SK-N-SH treated with all-trans-retinoic acid at 6 μM for 48 hours (cell line): Measurements from ENCODE around the gene ACOX3.

Experiments used
- ARNTL ChIP-seq: fragments of 450-650 bp; formaldehyde crosslinking; IDR thresholded peaks from 2 replicates; pipeline ENCODE4 v1.5.0; 2020; ENCODE audit warnings: low read depth, mild to moderate bottlenecking, moderate library complexity, borderline replicate concordance
- BACH2 ChIP-seq: fragments of 250-450 bp; sonication (Bioruptor Pico); IDR thresholded peaks from 2 replicates; pipeline ENCODE4 v1.9.0; 2021; ENCODE audit warnings: mild to moderate bottlenecking, borderline replicate concordance
- CSDC2 ChIP-seq: fragments of 250-450 bp; sonication (Bioruptor Pico); IDR thresholded peaks from 2 replicates; pipeline ENCODE4 v1.5.0; 2020; ENCODE audit warnings: mild to moderate bottlenecking, moderate library complexity
- CSRNP3 ChIP-seq: fragments of 250-450 bp; sonication (Bioruptor Pico); IDR thresholded peaks from 2 replicates; pipeline ENCODE4 v1.5.1; 2021; ENCODE audit warnings: mild to moderate bottlenecking, moderate library complexity
- PATZ1 ChIP-seq: fragments of 250-450 bp; sonication (Bioruptor Pico); IDR thresholded peaks from 2 replicates; pipeline ENCODE4 v1.8.0; 2020; ENCODE audit warnings: mild to moderate bottlenecking, moderate library complexity, borderline replicate concordance
- RARB ChIP-seq: fragments of 250-450 bp; sonication (Bioruptor Pico); IDR thresholded peaks from 2 replicates; pipeline ENCODE4 v1.8.0; 2021; ENCODE audit warnings: mild to moderate bottlenecking, moderate library complexity
- TOX ChIP-seq: fragments of 250-450 bp; sonication (Bioruptor Pico); IDR thresholded peaks from 2 replicates; pipeline ENCODE4 v1.8.0; 2021; ENCODE audit warnings: mild to moderate bottlenecking, moderate library complexity, borderline replicate concordance
- ZFP3 ChIP-seq: fragments of 250-450 bp; sonication (Bioruptor Pico); IDR thresholded peaks from 2 replicates; pipeline ENCODE4 v1.5.0; 2020; ENCODE audit warnings: mild to moderate bottlenecking, moderate library complexity
- ZNF70 ChIP-seq: fragments of 450-650 bp; formaldehyde crosslinking; IDR thresholded peaks from 2 replicates; pipeline ENCODE4 v1.5.0; 2020; ENCODE audit warnings: mild to moderate bottlenecking, moderate library complexity

- TF ChIP-seq PATZ1 (CRISPR knock-in tag) (no peak), CSDC2 (no peak), BACH2 (CRISPR knock-in tag) (no peak), ZNF70 (no peak), TOX (CRISPR knock-in tag) (no peak), ZFP3 (no peak), CSRNP3 (CRISPR knock-in tag) (no peak), RARB (CRISPR knock-in tag) (no peak), ARNTL (CRISPR knock-in tag) (no peak)
Measured at GRCh38 chr4:8404791-8405515, 35.6 kb downstream of the ACOX3 start.
